K562 (cell line): ENCODE data around the gene IL11. TPM values are rescaled to one million over a fixed set of nuclear protein-coding genes. Genes with fewer than 3 reads are reported as not detected.

Source experiments
- FOXJ2 ChIP-seq: fragments of 200-800 bp; sonication (Bioruptor generic); IDR thresholded peaks from 2 replicates; pipeline ENCODE4 v1.6.1; 2016; ENCODE audit warnings: missing genetic modification characterization, missing compliant biosample characterization
- GMEB1 ChIP-seq: fragments of 250-450 bp; sonication (Bioruptor Pico); IDR thresholded peaks from 2 replicates; pipeline ENCODE4 v1.4.0; 2020; ENCODE audit warnings: mild to moderate bottlenecking
- LCOR ChIP-seq: sonication (generic); formaldehyde crosslinking; IDR thresholded peaks from 2 replicates; pipeline ENCODE4 v1.8.0; 2022; ENCODE audit warnings: mild to moderate bottlenecking, missing genetic modification reagents
- NELFE ChIP-seq: IDR thresholded peaks from 2 replicates; pipeline ENCODE4 v1.6.1; 2011; ENCODE audit warnings: mild to moderate bottlenecking; ENCODE audit not compliant: insufficient read depth, insufficient read length
- NUFIP1 ChIP-seq: fragments of 450-650 bp; IDR thresholded peaks from 2 replicates; pipeline ENCODE4 v1.6.1; 2018; ENCODE audit not compliant: partially characterized antibody
- PBX2 ChIP-seq, 2 experiments: IDR thresholded peaks in 1 of 2; conservative IDR thresholded peaks in 1 of 2; 2 replicates each; pipeline ENCODE4 v1.6.1; 2016; ENCODE audit warnings: low read depth in 2 of 2, mild to moderate bottlenecking in 1 of 2, missing compliant biosample characterization in 1 of 2, missing genetic modification characterization in 1 of 2, moderate library complexity in 1 of 2
- PYGO2 ChIP-seq: fragments of 450-650 bp; IDR thresholded peaks from 2 replicates; pipeline ENCODE4 v1.6.1; 2016; ENCODE audit warnings: mild to moderate bottlenecking, missing genetic modification characterization, moderate library complexity, missing compliant biosample characterization
- SIN3A ChIP-seq, 2 experiments: fragments of 150-350 bp in 1 of 2; IDR thresholded peaks; 2 replicates each; pipeline ENCODE4 v1.6.1; 2011 to 2016; ENCODE audit warnings: borderline replicate concordance in 2 of 2, low read depth in 2 of 2, low read length in 2 of 2, mild to moderate bottlenecking in 2 of 2, moderate library complexity in 2 of 2; ENCODE audit not compliant: control insufficient read depth in 1 of 2
- SMARCA4 ChIP-seq: fragments of 450-650 bp; IDR thresholded peaks from 2 replicates; pipeline ENCODE4 v1.6.1; 2016
- ZNF140 ChIP-seq: fragments of 250-450 bp; sonication (Bioruptor Pico); IDR thresholded peaks from 2 replicates; pipeline ENCODE4 v1.8.0; 2021; ENCODE audit warnings: moderate library complexity, mild to moderate bottlenecking, inconsistent platforms
- ZNF436 ChIP-seq: fragments of 250-450, 450-650 bp; sonication (Bioruptor Pico); formaldehyde crosslinking; IDR thresholded peaks from 2 replicates; pipeline ENCODE4 v1.7.0; 2020; ENCODE audit warnings: mild to moderate bottlenecking
- ZNF551 ChIP-seq: fragments of 250-450 bp; sonication (Bioruptor Pico); IDR thresholded peaks from 2 replicates; pipeline ENCODE4 v1.5.0; 2021; ENCODE audit warnings: mild to moderate bottlenecking, moderate library complexity
- ZNF696 ChIP-seq: fragments of 250-450 bp; sonication (Bioruptor Pico); conservative IDR thresholded peaks from 2 replicates; pipeline ENCODE4 v1.4.0; 2020; ENCODE audit warnings: mild to moderate bottlenecking, moderate library complexity
- polyA plus RNA-seq, 8 experiments: library from polyadenylated mRNA; depleted of rRNA in 4 of 8; stranded (reverse) in 5 of 8; unstranded in 3 of 8; fragments of >200 nt; fragmentation: Nextera tagmentation in 2 of 8; fragmentation: Illumina TruSeq in 1 of 8; extraction: Ambion mirVana in 2 of 8; extraction: Trizol in 1 of 8; gene quantifications; 2 replicates each; pipeline versions ENCODE4 v1.2.1 to v1.2.3, GENCODE V29; 2011 to 2014; ENCODE audit warnings: inconsistent platforms in 1 of 8, missing spikeins in 1 of 8
- total RNA-seq, 7 experiments: library from RNA; depleted of rRNA in 6 of 7; stranded (reverse); fragments of >200 nt in 6 of 7; fragmentation: Illumina TruSeq in 2 of 7; extraction: Trizol in 2 of 7; gene quantifications; 2 replicates each; pipeline versions ENCODE4 v1.2.1 to v1.2.3, GENCODE V29; 2011 to 2021; ENCODE audit warnings: low replicate concordance in 1 of 7
- TF ChIP-seq, protein P1 (sequence below): fragments of 250-450 bp; sonication (Bioruptor Pico); IDR thresholded peaks from 2 replicates; pipeline ENCODE4 v1.4.0; 2020
- TF ChIP-seq, protein P2 (sequence below): fragments of 450-650 bp; formaldehyde crosslinking; IDR thresholded peaks from 2 replicates; pipeline ENCODE4 v1.4.0; 2022; ENCODE audit warnings: missing genetic modification characterization

IL11 gene
- total and polyA plus RNA-seq, 9 of the 15 experiments (the other 6 are each of a cell fraction or from before 2014, with no cell fraction given): 0.04 to 0.42 (median 0.06) TPM; not detected in 6

DNA sequence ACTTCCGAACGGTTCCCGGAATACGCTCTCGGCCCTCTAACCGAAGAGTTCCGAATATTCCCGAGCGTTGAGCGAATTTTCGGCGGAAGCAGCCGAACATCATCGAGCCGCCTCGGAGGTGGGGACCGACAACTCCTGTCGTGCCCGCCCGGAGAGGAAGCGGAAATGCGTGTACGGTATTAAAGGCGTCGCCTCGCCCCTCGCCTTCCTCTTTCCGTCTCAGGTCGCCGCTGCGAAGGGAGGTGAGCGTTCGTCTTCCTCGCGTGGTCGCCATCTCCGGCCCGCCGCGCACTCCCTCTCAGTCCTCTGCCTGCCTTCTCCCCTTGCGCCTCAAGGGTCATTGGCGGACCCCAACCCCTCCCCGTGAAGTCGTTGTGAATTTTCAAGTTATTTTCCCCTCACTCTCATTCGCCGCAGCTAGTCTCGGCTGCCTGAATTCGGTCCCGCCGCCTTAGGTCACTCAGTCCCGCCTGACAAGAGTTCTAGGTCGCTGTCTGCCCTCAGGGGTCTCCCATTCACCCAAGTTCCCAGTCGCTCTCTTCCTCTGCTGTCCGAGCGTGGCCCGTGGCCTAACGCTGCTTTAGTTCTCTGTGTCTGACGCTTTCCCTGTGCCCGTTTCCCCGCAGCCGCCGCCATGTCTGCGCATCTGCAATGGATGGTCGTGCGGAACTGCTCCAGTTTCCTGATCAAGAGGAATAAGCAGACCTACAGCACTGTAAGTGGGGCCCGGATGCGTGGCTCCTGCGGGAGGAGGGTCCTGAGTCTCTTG lies 15.6 kb upstream of the IL11 start, which contains the start of gene RPL28 (continued):
- TF ChIP-seq, protein P1, sequence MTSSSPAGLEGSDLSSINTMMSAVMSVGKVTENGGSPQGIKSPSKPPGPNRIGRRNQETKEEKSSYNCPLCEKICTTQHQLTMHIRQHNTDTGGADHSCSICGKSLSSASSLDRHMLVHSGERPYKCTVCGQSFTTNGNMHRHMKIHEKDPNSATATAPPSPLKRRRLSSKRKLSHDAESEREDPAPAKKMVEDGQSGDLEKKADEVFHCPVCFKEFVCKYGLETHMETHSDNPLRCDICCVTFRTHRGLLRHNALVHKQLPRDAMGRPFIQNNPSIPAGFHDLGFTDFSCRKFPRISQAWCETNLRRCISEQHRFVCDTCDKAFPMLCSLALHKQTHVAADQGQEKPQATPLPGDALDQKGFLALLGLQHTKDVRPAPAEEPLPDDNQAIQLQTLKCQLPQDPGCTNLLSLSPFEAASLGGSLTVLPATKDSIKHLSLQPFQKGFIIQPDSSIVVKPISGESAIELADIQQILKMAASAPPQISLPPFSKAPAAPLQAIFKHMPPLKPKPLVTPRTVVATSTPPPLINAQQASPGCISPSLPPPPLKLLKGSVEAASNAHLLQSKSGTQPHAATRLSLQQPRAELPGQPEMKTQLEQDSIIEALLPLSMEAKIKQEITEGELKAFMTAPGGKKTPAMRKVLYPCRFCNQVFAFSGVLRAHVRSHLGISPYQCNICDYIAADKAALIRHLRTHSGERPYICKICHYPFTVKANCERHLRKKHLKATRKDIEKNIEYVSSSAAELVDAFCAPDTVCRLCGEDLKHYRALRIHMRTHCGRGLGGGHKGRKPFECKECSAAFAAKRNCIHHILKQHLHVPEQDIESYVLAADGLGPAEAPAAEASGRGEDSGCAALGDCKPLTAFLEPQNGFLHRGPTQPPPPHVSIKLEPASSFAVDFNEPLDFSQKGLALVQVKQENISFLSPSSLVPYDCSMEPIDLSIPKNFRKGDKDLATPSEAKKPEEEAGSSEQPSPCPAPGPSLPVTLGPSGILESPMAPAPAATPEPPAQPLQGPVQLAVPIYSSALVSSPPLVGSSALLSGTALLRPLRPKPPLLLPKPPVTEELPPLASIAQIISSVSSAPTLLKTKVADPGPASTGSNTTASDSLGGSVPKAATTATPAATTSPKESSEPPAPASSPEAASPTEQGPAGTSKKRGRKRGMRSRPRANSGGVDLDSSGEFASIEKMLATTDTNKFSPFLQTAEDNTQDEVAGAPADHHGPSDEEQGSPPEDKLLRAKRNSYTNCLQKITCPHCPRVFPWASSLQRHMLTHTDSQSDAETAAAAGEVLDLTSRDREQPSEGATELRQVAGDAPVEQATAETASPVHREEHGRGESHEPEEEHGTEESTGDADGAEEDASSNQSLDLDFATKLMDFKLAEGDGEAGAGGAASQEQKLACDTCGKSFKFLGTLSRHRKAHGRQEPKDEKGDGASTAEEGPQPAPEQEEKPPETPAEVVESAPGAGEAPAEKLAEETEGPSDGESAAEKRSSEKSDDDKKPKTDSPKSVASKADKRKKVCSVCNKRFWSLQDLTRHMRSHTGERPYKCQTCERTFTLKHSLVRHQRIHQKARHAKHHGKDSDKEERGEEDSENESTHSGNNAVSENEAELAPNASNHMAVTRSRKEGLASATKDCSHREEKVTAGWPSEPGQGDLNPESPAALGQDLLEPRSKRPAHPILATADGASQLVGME (CRISPR knock-in tag): no peak; the same call in 1 of the 2 replicates
- no peak for TF ChIP-seq PBX2 (CRISPR knock-in tag; IDR thresholded peaks at IDR 0.05; ENCODE audit: low read depth)
- TF ChIP-seq PBX2 (tag; conservative IDR thresholded peaks at IDR 0.05; ENCODE audit: low read depth): no peak
- TF ChIP-seq FOXJ2 (tag): no peak
- TF ChIP-seq NELFE: peak; percentile 65
- TF ChIP-seq NUFIP1: no peak
- no peak for TF ChIP-seq ZNF436 (CRISPR knock-in tag)
- no peak for TF ChIP-seq PYGO2
- no peak for TF ChIP-seq ZNF140 (CRISPR knock-in tag)
- no peak for TF ChIP-seq ZNF696 (CRISPR knock-in tag)
- peak; percentile 48; the same call in 1 of the 2 replicates for TF ChIP-seq GMEB1 (CRISPR knock-in tag)
- TF ChIP-seq, protein P2, sequence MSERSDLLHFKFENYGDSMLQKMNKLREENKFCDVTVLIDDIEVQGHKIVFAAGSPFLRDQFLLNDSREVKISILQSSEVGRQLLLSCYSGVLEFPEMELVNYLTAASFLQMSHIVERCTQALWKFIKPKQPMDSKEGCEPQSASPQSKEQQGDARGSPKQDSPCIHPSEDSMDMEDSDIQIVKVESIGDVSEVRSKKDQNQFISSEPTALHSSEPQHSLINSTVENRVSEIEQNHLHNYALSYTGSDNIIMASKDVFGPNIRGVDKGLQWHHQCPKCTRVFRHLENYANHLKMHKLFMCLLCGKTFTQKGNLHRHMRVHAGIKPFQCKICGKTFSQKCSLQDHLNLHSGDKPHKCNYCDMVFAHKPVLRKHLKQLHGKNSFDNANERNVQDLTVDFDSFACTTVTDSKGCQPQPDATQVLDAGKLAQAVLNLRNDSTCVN: no peak; the same call in 1 of the 2 replicates
- no peak for TF ChIP-seq SMARCA4
- no peak for TF ChIP-seq ZNF551
- no peak for TF ChIP-seq LCOR (CRISPR knock-in tag)
- peak; percentile 86 to 94; a peak in 3 of 4 replicates for TF ChIP-seq SIN3A (IDR thresholded peaks at IDR 0.05; ENCODE audit: borderline replicate concordance in 2 of 2, control insufficient read depth in 1 of 2, low read depth in 2 of 2, low read length in 2 of 2)
